GM12878 (cell line): Measurements from ENCODE around the gene PTPRM. TPM values are rescaled to one million over a fixed set of nuclear protein-coding genes. Genes with fewer than 3 reads are reported as not detected.

Experiments used
- ATAC-seq: fragments of 200-7000 bp; cut with Tn5 transposase; 3 replicates; pipeline ENCODE4 v1.9.1; 2020; ENCODE audit warnings: mild to moderate bottlenecking, moderate library complexity
- BruUV-seq: library from RNA; stranded (reverse); fragments of 400-500 nt; replicated peaks from 2 replicates; lab custom pipeline; 2021; lab: Mats Ljungman, UMichigan
- CTCF ChIA-PET: fragments of 300-600 bp; sonication (Branson Sonifier 250); formaldehyde crosslinking; extraction: SDS; loops from one replicate; lab custom pipeline; 2021; ENCODE audit warnings: inconsistent platforms; lab: Yijun Ruan, JAX
- POLR2A ChIA-PET: fragments of 350-600 bp; formaldehyde crosslinking; extraction: SDS; loops from one replicate; lab custom pipeline; 2021; ENCODE audit warnings: inconsistent platforms; lab: Charles Lee
- RAD21 ChIA-PET: fragments of 300-600 bp; sonication (Branson Sonifier 250); formaldehyde crosslinking; loops from one replicate; lab custom pipeline; 2023; ENCODE audit warnings: antibody characterized with exemption; ENCODE audit not compliant: unreplicated experiment; lab: Charles Lee
- SMC1A ChIA-PET: fragments of 300-600 bp; sonication (Branson Sonifier 250); formaldehyde crosslinking; loops from one replicate; lab custom pipeline; 2023; ENCODE audit not compliant: unreplicated experiment, uncharacterized antibody; lab: Charles Lee
- DNase-seq: peaks from one replicate; pipeline ENCODE4 v3.0.0-alpha.2; 2011; ENCODE audit warnings: low read depth, low spot score
- FAIRE-seq: peaks from 3 replicates; lab custom pipeline; 2011; peaks lifted over from hg19 to GRCh38; lab: Jason Lieb, UNC
- H2AFZ ChIP-seq: 2 replicates; pipeline ENCODE4 v1.6.0; 2011; ENCODE audit warnings: low read depth, low read length, control low read depth; ENCODE audit not compliant: control insufficient read depth
- H3K27ac ChIP-seq: 2 replicates; pipeline ENCODE4 v1.5.1; 2011; ENCODE audit warnings: control low read depth; ENCODE audit not compliant: control insufficient read depth, insufficient read depth
- H3K27me3 ChIP-seq, 2 experiments: replicated peaks in 1 of 2; 2 replicates each; pipeline versions ENCODE4 v1.6.0 to v1.6.1; 2011; ENCODE audit warnings: low read length in 1 of 2; ENCODE audit not compliant: control insufficient read depth in 2 of 2, insufficient read depth in 2 of 2
- H3K36me3 ChIP-seq, 2 experiments: 2 replicates each; pipeline ENCODE4 v1.5.1; 2011; ENCODE audit warnings: low read length in 1 of 2; ENCODE audit not compliant: control insufficient read depth in 2 of 2, insufficient read depth in 2 of 2
- H3K4me1 ChIP-seq: 2 replicates; pipeline ENCODE4 v1.6.1; 2011; ENCODE audit warnings: mild to moderate bottlenecking, low read length, moderate library complexity, mixed read lengths; ENCODE audit not compliant: control insufficient read depth, insufficient read depth
- H3K4me2 ChIP-seq: 2 replicates; pipeline ENCODE4 v1.6.0; 2011; ENCODE audit warnings: control low read depth; ENCODE audit not compliant: control insufficient read depth, insufficient read depth
- H3K4me3 ChIP-seq: fragments of 200-600 bp; sonication (generic); 2 replicates; pipeline ENCODE4 v1.5.1; 2016
- H3K79me2 ChIP-seq: 2 replicates; pipeline ENCODE4 v1.6.0; 2011; ENCODE audit warnings: low read length; ENCODE audit not compliant: control insufficient read depth, insufficient read depth
- H3K9ac ChIP-seq: 2 replicates; pipeline ENCODE4 v1.8.0; 2011; ENCODE audit warnings: low read length, control low read depth, mixed read lengths; ENCODE audit not compliant: control insufficient read depth, insufficient read depth
- H3K9me3 ChIP-seq: replicated peaks from 3 replicates; pipeline ENCODE4 v1.5.1; 2011; ENCODE audit warnings: mild to moderate bottlenecking, low read length; ENCODE audit not compliant: control insufficient read depth, insufficient read depth
- H4K20me1 ChIP-seq: 2 replicates; pipeline ENCODE4 v1.6.0; 2011; ENCODE audit not compliant: control insufficient read depth, insufficient read depth
- ATF7 ChIP-seq: fragments of 450-650 bp; IDR thresholded peaks from 2 replicates; pipeline ENCODE4 v1.6.1; 2016; ENCODE audit warnings: low read depth, mild to moderate bottlenecking
- CUX1 ChIP-seq: IDR thresholded peaks from 2 replicates; pipeline ENCODE4 v1.6.1; 2012; ENCODE audit warnings: improper control_type of control experiment, low read depth, low read length; ENCODE audit not compliant: insufficient replicate concordance
- JUND ChIP-seq: IDR thresholded peaks from 2 replicates; pipeline ENCODE4 v1.6.1; 2012; ENCODE audit warnings: low read depth, mild to moderate bottlenecking, low read length, improper control_type of control experiment, moderate library complexity
- SIX5 ChIP-seq: IDR thresholded peaks from 2 replicates; pipeline ENCODE4 v1.6.1; 2011; ENCODE audit warnings: mild to moderate bottlenecking, low read depth, low read length, moderate library complexity; ENCODE audit not compliant: severe bottlenecking
- TBL1XR1 ChIP-seq: IDR thresholded peaks from 2 replicates; pipeline ENCODE4 v1.6.1; 2012; ENCODE audit warnings: low read depth, low read length, improper control_type of control experiment
- ZNF207 ChIP-seq: fragments of 450-650 bp; IDR thresholded peaks from 2 replicates; pipeline ENCODE4 v1.6.1; 2014; ENCODE audit warnings: antibody characterized with exemption, mild to moderate bottlenecking, borderline replicate concordance
- WGBS: methylation state at CpG from one replicate; pipeline ENCODE4 v1.1.6; 2016; ENCODE audit warnings: low lambda C conversion rate; ENCODE audit not compliant: insufficient replicate concordance, insufficient coverage; ENCODE audit errors: missing lambda C conversion rate; 5-methylcytosine and 5-hydroxymethylcytosine counted together
- in situ Hi-C: fragments of 300-500 bp; cut with MboI; formaldehyde crosslinking; loops from 9 replicates; pipeline ENCODE4 v1.14.3; 2018; ENCODE audit warnings: mixed read lengths
- intact Hi-C: fragments of 100-400 bp; cut with micrococcal nuclease; formaldehyde crosslinking; loops from one replicate; pipeline ENCODE4 v1.14.2; 2022; ENCODE audit not compliant: unreplicated experiment
- polyA plus RNA-seq, 11 experiments: library from polyadenylated mRNA; depleted of rRNA in 4 of 11; unstranded in 6 of 11; stranded (reverse) in 5 of 11; fragments of >200 nt; fragmentation: Nextera tagmentation in 4 of 11; fragmentation: Illumina TruSeq in 1 of 11; extraction: Ambion mirVana in 4 of 11; extraction: Trizol in 1 of 11; gene quantifications; 1 replicate in 1 of 11; 2 replicates in 10 of 11; pipeline versions ENCODE4 v1.2.1 to v1.2.3, GENCODE V29; 2011 to 2016; ENCODE audit warnings: inconsistent platforms in 2 of 11, missing spikeins in 2 of 11, low read depth in 1 of 11
- total RNA-seq, 4 experiments: library from RNA; depleted of rRNA in 3 of 4; stranded (reverse); fragments of >200 nt in 3 of 4; fragmentation: Illumina TruSeq in 1 of 4; extraction: Trizol in 1 of 4; gene quantifications; 2 replicates each; pipeline versions ENCODE4 v1.2.1 to v1.2.3, GENCODE V29; 2013 to 2021

The PTPRM gene
- total and polyA plus RNA-seq, 10 of the 15 experiments (the other 5 are each of a cell fraction or from before 2014, with no cell fraction given) = 0.07 to 22.6 (median 0.60) TPM

GRCh38 chr18:7775128-7775527, 208.0 kb downstream of the PTPRM start:
- DNase-seq = no peak
- CTCF ChIA-PET = interaction anchor here (1.3 kb wide), 2 partner anchors 9 to 615 kb away, joined by 3 read pairs; no protein-coding TSS in a partner anchor
- in situ Hi-C loops = no loop called here
- 15% methylated on average over 4 of the region's 4 CpGs for WGBS
- Histone ChIP-seq H3K27me3 (no peaks in the 10 kb centered on the region), H3K4me2 (no peak overlapping the region), H4K20me1 (no peaks in the 10 kb centered on the region), H3K9ac (no peak overlapping the region), H3K36me3 (no peaks in the 10 kb centered on the region), H3K9me3 (no peaks in the 10 kb centered on the region), H3K4me3 (no peak overlapping the region), H2AFZ (no peak overlapping the region), H3K79me2 (no peaks in the 10 kb centered on the region), H3K4me1 (no peaks in the 10 kb centered on the region), H3K27ac (no peak overlapping the region)
- POLR2A ChIA-PET = no interaction called here
- TF ChIP-seq JUND (no peak), SIX5 (no peak), TBL1XR1 (no peak), ZNF207 (no peak)
- FAIRE-seq = no peak
- SMC1A ChIA-PET = no interaction called here
- ATAC-seq = no peak
- RAD21 ChIA-PET = no interaction called here
- BruUV-seq = no TSS peak
- intact Hi-C loops = no loop called here

- BruUV-seq = no TSS peak
- Histone ChIP-seq H3K27me3 (no peaks in the 10 kb centered on the region), H3K4me1 (no peaks in the 10 kb centered on the region), H3K27ac (no peak overlapping the region), H3K79me2 (no peaks in the 10 kb centered on the region), H3K4me3 (no peak overlapping the region), H3K36me3 (no peaks in the 10 kb centered on the region), H3K9ac (no peak overlapping the region), H2AFZ (no peak overlapping the region), H3K9me3 (no peaks in the 10 kb centered on the region), H4K20me1 (no peaks in the 10 kb centered on the region), H3K4me2 (no peak overlapping the region)
- ChIA-PET CTCF (interaction anchor here (0.6 to 1.3 kb wide), 3 partner anchors 8 to 614 kb away, joined by 3 to 4 read pairs (median 3); no protein-coding TSS in a partner anchor), POLR2A (no interaction called here), SMC1A (interaction anchor here (0.7 kb wide), 1 partner anchor 65 kb away, joined by 3 read pairs; no protein-coding TSS in a partner anchor), RAD21 (no interaction called here)
- no peak for TF ChIP-seq ATF7
- no peak for TF ChIP-seq CUX1
- no peak for FAIRE-seq
- intact Hi-C loops (no loop called here), in situ Hi-C loops (no loop called here)
- WGBS = 16% methylated on average over 2 of the region's 2 CpGs
- no peak for ATAC-seq
- DNase-seq = no peak
These were observed 208.7 kb downstream of the PTPRM start for GRCh38 chr18:7775843-7776242.
